ENCODE data around the gene AIMP1.

GRCh38 chr4:106368678-106369077 lies 52.3 kb downstream of the AIMP1 start, which contains the start of gene GIMD1:
- TF ChIP-seq CTCF (IDR thresholded peaks at IDR 0.05): no peak
- no peak for TF ChIP-seq POLR2A (IDR thresholded peaks at IDR 0.05)
